Panc1 (cell line): ENCODE measurements around the gene TMEM63B. TPM values are rescaled to one million over a fixed set of nuclear protein-coding genes. Genes with fewer than 3 reads are reported as not detected.

Experiments
- ATAC-seq: fragments of 200-7000 bp; cut with Tn5 transposase; 2 replicates; pipeline ENCODE4 v1.9.1; 2020; ENCODE audit warnings: mild to moderate bottlenecking, moderate library complexity
- BruUV-seq: library from RNA; stranded (reverse); fragments of 400-500 nt; replicated peaks from 2 replicates; lab custom pipeline; 2021; lab: Mats Ljungman, UMichigan
- CTCF ChIA-PET: fragments of 300-600 bp; sonication (Branson Sonifier 250); formaldehyde crosslinking; loops from one replicate; lab custom pipeline; 2022; ENCODE audit warnings: antibody characterized with exemption; lab: Charles Lee
- POLR2A ChIA-PET: fragments of 300-600 bp; sonication (Branson Sonifier 250); formaldehyde crosslinking; loops from one replicate; lab custom pipeline; 2022; ENCODE audit warnings: antibody characterized with exemption; lab: Charles Lee
- DNase-seq: peaks from one replicate; pipeline ENCODE4 v3.0.0-alpha.2; 2010; ENCODE audit warnings: low read depth, low spot score
- H3K27ac ChIP-seq: 2 replicates; pipeline ENCODE4 v1.5.1; 2011; ENCODE audit warnings: mild to moderate bottlenecking, low read length, inconsistent platforms
- H3K27me3 ChIP-seq: fragments of 200-500 bp; sonication (Bioruptor generic); 2 replicates; pipeline ENCODE4 v1.6.0; 2014; ENCODE audit warnings: low read length, inconsistent platforms; ENCODE audit not compliant: control insufficient read depth, insufficient read depth
- H3K36me3 ChIP-seq: fragments of 200-500 bp; sonication (Bioruptor generic); 2 replicates; pipeline ENCODE4 v1.5.1; 2014; ENCODE audit warnings: inconsistent platforms, mild to moderate bottlenecking, low read length, moderate library complexity; ENCODE audit not compliant: control insufficient read depth, insufficient read depth
- H3K4me1 ChIP-seq: 2 replicates; pipeline ENCODE4 v1.5.1; 2011; ENCODE audit warnings: inconsistent platforms, mild to moderate bottlenecking, low read length, moderate library complexity; ENCODE audit not compliant: control insufficient read depth, insufficient read depth
- H3K4me3 ChIP-seq, 2 experiments: 2 replicates each; pipeline ENCODE4 v1.5.1; 2011 to 2012; ENCODE audit warnings: low read depth in 2 of 2, low read length in 2 of 2, mild to moderate bottlenecking in 2 of 2, inconsistent platforms in 1 of 2, moderate library complexity in 1 of 2
- H3K9me3 ChIP-seq: fragments of 200-500 bp; sonication (Bioruptor generic); 2 replicates; pipeline ENCODE4 v1.5.1; 2014; ENCODE audit warnings: low read depth, mild to moderate bottlenecking, inconsistent platforms, low read length, moderate library complexity; ENCODE audit not compliant: control insufficient read depth, insufficient read depth
- POLR2AphosphoS5 ChIP-seq: IDR thresholded peaks from 2 replicates; pipeline ENCODE4 v1.6.1; 2012; ENCODE audit warnings: mild to moderate bottlenecking, low read depth, low read length, moderate library complexity
- SIN3A ChIP-seq: IDR thresholded peaks from 2 replicates; pipeline ENCODE4 v1.6.1; 2012; ENCODE audit warnings: low read depth, mild to moderate bottlenecking, low read length, moderate library complexity, borderline replicate concordance; ENCODE audit not compliant: insufficient read depth
- TCF7L2 ChIP-seq: IDR thresholded peaks from 2 replicates; pipeline ENCODE4 v1.6.1; 2011; ENCODE audit warnings: mild to moderate bottlenecking, low read depth, low read length, inconsistent platforms
- in situ Hi-C: cut with HindIII; loops from 2 replicates; pipeline ENCODE4 v1.10.0; 2016; ENCODE audit warnings: low sequenced_read_pairs, low pct_unique_long_range_greater_than_20kb
- intact Hi-C: fragments of 100-400 bp; cut with micrococcal nuclease; formaldehyde crosslinking; loops from one replicate; pipeline ENCODE4 v1.10.0; 2022; ENCODE audit not compliant: unreplicated experiment
- total RNA-seq: library from RNA; stranded (reverse); gene quantifications from one replicate; pipeline ENCODE4 v1.2.1, GENCODE V29; 2021; ENCODE audit not compliant: unreplicated experiment
- TF ChIP-seq, protein P1 (sequence below), 2 experiments: IDR thresholded peaks; 2 replicates each; pipeline ENCODE4 v1.6.1; 2011 to 2012; ENCODE audit warnings: low read depth in 2 of 2, control low read depth in 1 of 2, low read length in 1 of 2, mild to moderate bottlenecking in 1 of 2, moderate library complexity in 1 of 2; ENCODE audit not compliant: insufficient read depth in 1 of 2
- TF ChIP-seq, protein P2 (sequence below): fragments of 450-650 bp; IDR thresholded peaks from 2 replicates; pipeline ENCODE4 v1.5.1; 2017; ENCODE audit warnings: mild to moderate bottlenecking

Gene TMEM63B
- total RNA-seq, 1 experiment from 2014 or later, result 54.1 TPM

DNA sequence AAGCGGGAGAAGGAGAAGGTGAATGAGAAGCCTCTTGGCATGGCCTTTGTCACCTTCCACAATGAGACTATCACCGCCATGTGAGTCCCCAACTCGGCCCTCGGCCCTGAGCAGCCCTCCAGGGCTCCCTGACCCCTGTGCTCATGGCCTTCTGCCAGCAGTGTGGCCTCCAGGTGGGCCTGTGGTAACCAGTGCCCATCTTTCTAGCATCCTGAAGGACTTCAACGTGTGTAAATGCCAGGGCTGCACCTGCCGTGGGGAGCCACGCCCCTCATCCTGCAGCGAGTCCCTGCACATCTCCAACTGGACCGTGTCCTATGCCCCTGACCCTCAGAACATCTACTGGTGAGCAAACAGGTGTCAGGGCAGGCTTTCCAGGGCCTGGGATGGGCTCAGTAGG is 21.0 kb downstream of the TMEM63B start:
- no peak overlapping the region for H3K27ac ChIP-seq
- POLR2A ChIA-PET, result no interaction called here
- intact Hi-C loops (no loop called here), in situ Hi-C loops (no loop called here)
- no peaks in the 10 kb centered on the region for H3K9me3 ChIP-seq
- DNase-seq (no peak), ATAC-seq (no peak)
- TF ChIP-seq SIN3A (no peak), POLR2AphosphoS5 (no peak), TCF7L2 (no peak)
- TF ChIP-seq, protein P1, sequence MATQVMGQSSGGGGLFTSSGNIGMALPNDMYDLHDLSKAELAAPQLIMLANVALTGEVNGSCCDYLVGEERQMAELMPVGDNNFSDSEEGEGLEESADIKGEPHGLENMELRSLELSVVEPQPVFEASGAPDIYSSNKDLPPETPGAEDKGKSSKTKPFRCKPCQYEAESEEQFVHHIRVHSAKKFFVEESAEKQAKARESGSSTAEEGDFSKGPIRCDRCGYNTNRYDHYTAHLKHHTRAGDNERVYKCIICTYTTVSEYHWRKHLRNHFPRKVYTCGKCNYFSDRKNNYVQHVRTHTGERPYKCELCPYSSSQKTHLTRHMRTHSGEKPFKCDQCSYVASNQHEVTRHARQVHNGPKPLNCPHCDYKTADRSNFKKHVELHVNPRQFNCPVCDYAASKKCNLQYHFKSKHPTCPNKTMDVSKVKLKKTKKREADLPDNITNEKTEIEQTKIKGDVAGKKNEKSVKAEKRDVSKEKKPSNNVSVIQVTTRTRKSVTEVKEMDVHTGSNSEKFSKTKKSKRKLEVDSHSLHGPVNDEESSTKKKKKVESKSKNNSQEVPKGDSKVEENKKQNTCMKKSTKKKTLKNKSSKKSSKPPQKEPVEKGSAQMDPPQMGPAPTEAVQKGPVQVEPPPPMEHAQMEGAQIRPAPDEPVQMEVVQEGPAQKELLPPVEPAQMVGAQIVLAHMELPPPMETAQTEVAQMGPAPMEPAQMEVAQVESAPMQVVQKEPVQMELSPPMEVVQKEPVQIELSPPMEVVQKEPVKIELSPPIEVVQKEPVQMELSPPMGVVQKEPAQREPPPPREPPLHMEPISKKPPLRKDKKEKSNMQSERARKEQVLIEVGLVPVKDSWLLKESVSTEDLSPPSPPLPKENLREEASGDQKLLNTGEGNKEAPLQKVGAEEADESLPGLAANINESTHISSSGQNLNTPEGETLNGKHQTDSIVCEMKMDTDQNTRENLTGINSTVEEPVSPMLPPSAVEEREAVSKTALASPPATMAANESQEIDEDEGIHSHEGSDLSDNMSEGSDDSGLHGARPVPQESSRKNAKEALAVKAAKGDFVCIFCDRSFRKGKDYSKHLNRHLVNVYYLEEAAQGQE (IDR thresholded peaks at IDR 0.05; ENCODE audit: insufficient read depth in 1 of 2, low read depth in 2 of 2, low read length in 1 of 2), result no peak
- TF ChIP-seq, protein P2, sequence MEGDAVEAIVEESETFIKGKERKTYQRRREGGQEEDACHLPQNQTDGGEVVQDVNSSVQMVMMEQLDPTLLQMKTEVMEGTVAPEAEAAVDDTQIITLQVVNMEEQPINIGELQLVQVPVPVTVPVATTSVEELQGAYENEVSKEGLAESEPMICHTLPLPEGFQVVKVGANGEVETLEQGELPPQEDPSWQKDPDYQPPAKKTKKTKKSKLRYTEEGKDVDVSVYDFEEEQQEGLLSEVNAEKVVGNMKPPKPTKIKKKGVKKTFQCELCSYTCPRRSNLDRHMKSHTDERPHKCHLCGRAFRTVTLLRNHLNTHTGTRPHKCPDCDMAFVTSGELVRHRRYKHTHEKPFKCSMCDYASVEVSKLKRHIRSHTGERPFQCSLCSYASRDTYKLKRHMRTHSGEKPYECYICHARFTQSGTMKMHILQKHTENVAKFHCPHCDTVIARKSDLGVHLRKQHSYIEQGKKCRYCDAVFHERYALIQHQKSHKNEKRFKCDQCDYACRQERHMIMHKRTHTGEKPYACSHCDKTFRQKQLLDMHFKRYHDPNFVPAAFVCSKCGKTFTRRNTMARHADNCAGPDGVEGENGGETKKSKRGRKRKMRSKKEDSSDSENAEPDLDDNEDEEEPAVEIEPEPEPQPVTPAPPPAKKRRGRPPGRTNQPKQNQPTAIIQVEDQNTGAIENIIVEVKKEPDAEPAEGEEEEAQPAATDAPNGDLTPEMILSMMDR, result no peak
- H3K4me1 ChIP-seq, result no peaks in the 10 kb centered on the region
- H3K36me3 ChIP-seq, result peaks cover 2% of the 10 kb centered on the region; the same call in 1 of the 2 replicates
- no TSS peak for BruUV-seq
- H3K27me3 ChIP-seq, result no peaks in the 10 kb centered on the region
- H3K4me3 ChIP-seq, result no peak overlapping the region
- CTCF ChIA-PET, result no interaction called here

DNA sequence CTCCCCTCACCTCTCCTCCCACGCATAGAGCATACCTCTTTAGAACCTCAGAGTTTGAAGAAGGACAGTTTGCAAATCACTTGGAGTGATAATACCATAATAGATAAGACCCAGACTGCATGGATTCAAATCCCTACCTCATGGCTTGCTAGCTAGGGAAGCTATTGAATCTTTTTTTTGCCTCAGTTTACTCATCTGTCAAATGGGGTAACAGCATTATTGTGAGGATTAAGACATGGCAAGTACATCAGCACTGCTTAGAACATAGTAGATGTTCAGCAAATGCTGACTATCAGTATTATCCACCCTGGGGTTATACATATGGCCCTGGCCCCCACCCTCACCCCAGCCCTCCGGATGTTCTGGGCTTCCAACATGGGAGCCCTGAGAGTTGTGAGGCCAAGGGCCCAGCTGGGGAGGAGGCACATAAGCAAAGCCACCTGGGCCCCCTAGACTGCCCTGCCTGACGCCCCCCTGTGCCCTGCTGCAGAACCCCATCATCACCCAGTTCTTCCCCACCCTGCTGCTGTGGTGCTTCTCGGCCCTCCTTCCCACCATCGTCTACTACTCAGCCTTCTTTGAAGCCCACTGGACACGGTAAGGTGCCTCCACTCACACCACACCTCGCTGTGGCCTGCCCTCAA is 22.1 kb downstream of the TMEM63B start:
- H3K4me1 ChIP-seq, result no peaks in the 10 kb centered on the region
- H3K9me3 ChIP-seq, result no peaks in the 10 kb centered on the region
- no peaks in the 10 kb centered on the region for H3K27me3 ChIP-seq
- POLR2A ChIA-PET, result no interaction called here
- no TSS peak for BruUV-seq
- no peak overlapping the region for H3K4me3 ChIP-seq
- TF ChIP-seq SIN3A (no peak), POLR2AphosphoS5 (no peak), TCF7L2 (no peak)
- TF ChIP-seq, protein P2, result no peak
- TF ChIP-seq, protein P1 (IDR thresholded peaks at IDR 0.05; ENCODE audit: insufficient read depth in 1 of 2, low read depth in 2 of 2, low read length in 1 of 2), result no peak
- H3K27ac ChIP-seq, result no peak overlapping the region
- H3K36me3 ChIP-seq, result no peaks in the 10 kb centered on the region
- CTCF ChIA-PET, result no interaction called here
- in situ Hi-C loops, result no loop called here
- DNase-seq (no peak), ATAC-seq (no peak)
- intact Hi-C loops, result no loop called here
